ENCODE measurements around the gene OR2G6. TPM values are rescaled to one million over a fixed set of nuclear protein-coding genes. Genes with fewer than 3 reads are reported as not detected.

OR2G6 gene
- total RNA-seq, 4 donors from 2014 or later, result 0.08 TPM; not detected in 3

GRCh38 chr1:248576260-248576980, 68.5 kb downstream of the OR2G6 start:
- H3K27ac ChIP-seq, result no peak overlapping the region
- ATAC-seq, result no peak
- TF ChIP-seq POLR2A (IDR thresholded peaks at IDR 0.05) (no peak), CTCF (IDR thresholded peaks at IDR 0.05) (no peak), POLR2AphosphoS5 (IDR thresholded peaks at IDR 0.05) (no peak), EP300 (IDR thresholded peaks at IDR 0.05) (no peak)
- 70 to 77% methylated on average over 7 to 9 of the region's 9 CpGs for WGBS, 2 donors (ENCODE audit: low coverage in 1 of 2)
- H3K4me3 ChIP-seq, result no peak overlapping the region
- no peaks in the 10 kb centered on the region for H3K27me3 ChIP-seq
- H3K9me3 ChIP-seq, result no peaks in the 10 kb centered on the region
- no peaks in the 10 kb centered on the region for H3K4me1 ChIP-seq
- H3K36me3 ChIP-seq, result no peaks in the 10 kb centered on the region

Other genes with a start within 250 kb of the OR2G6 start
- gene OR2T33, start 230.1 kb upstream of the OR2G6 start, total RNA-seq, result not detected
- not detected for gene OR2T12, start 204.6 kb upstream of the OR2G6 start, total RNA-seq
- not detected for gene OR2M7, start 183.5 kb upstream of the OR2G6 start, total RNA-seq
- gene OR14C36, start 159.3 kb upstream of the OR2G6 start, total RNA-seq, result not detected
- not detected for gene OR2T4, start 146.4 kb upstream of the OR2G6 start, total RNA-seq
- under 1 TPM in 1 of 4 donors, not detected in 3; 0.04 TPM for gene OR2T6, start 132.3 kb upstream of the OR2G6 start, total RNA-seq
- not detected for gene OR2T1, start 105.0 kb upstream of the OR2G6 start, total RNA-seq
- gene OR2T2, start 62.4 kb upstream of the OR2G6 start, total RNA-seq, result not detected
- gene OR2T3, start 34.7 kb upstream of the OR2G6 start, total RNA-seq, result not detected
- gene OR2T5, start 19.5 kb upstream of the OR2G6 start, total RNA-seq, result not detected
- not detected for gene OR2T29, start 54.7 kb downstream of the OR2G6 start, total RNA-seq
- not detected for gene OR2T34, start 66.7 kb downstream of the OR2G6 start, total RNA-seq
- not detected for gene OR2T10, start 89.6 kb downstream of the OR2G6 start, total RNA-seq
- not detected for gene OR2T11, start 127.0 kb downstream of the OR2G6 start, total RNA-seq
- gene OR2T35, start 137.2 kb downstream of the OR2G6 start, total RNA-seq, result not detected
- not detected for gene OR2T27, start 147.5 kb downstream of the OR2G6 start, total RNA-seq
- gene OR14I1, start 194.7 kb downstream of the OR2G6 start, total RNA-seq, result not detected
- not detected for gene LYPD8, start 247.7 kb downstream of the OR2G6 start, total RNA-seq